Calu3 (cell line): ENCODE measurements around the gene RNF17. TPM values are rescaled to one million over a fixed set of nuclear protein-coding genes. Genes with fewer than 3 reads are reported as not detected.

ENCODE experiments used
- BruUV-seq: library from RNA; stranded (reverse); fragments of 400-500 nt; replicated peaks from 2 replicates; lab custom pipeline; 2021; lab: Mats Ljungman, UMichigan
- CTCF ChIA-PET: fragments of 300-600 bp; sonication (Branson Sonifier 250); formaldehyde crosslinking; loops from one replicate; lab custom pipeline; 2022; ENCODE audit warnings: antibody characterized with exemption; lab: Charles Lee
- DNase-seq: peaks from one replicate; pipeline ENCODE4 v3.0.0; 2022
- H3K27ac Mint-ChIP-seq: one replicate; pipeline ENCODE4 v1.8.0; 2022; ENCODE audit warnings: mixed read lengths; ENCODE audit not compliant: unreplicated experiment
- H3K27me3 Mint-ChIP-seq: one replicate; pipeline ENCODE4 v1.8.0; 2022; ENCODE audit warnings: mixed read lengths; ENCODE audit not compliant: unreplicated experiment
- H3K36me3 Mint-ChIP-seq: one replicate; pipeline ENCODE4 v1.8.0; 2022; ENCODE audit warnings: mild to moderate bottlenecking, moderate library complexity, mixed read lengths; ENCODE audit not compliant: insufficient read depth, unreplicated experiment
- H3K4me1 Mint-ChIP-seq: one replicate; pipeline ENCODE4 v1.8.0; 2022; ENCODE audit warnings: mild to moderate bottlenecking, low read depth, mixed read lengths; ENCODE audit not compliant: unreplicated experiment
- H3K4me3 Mint-ChIP-seq: one replicate; pipeline ENCODE4 v1.8.0; 2022; ENCODE audit warnings: mild to moderate bottlenecking, low read depth, moderate library complexity, mixed read lengths; ENCODE audit not compliant: unreplicated experiment
- H3K9me3 Mint-ChIP-seq: one replicate; pipeline ENCODE4 v1.8.0; 2022; ENCODE audit warnings: low read depth, mixed read lengths; ENCODE audit not compliant: unreplicated experiment
- intact Hi-C: fragments of 100-400 bp; cut with micrococcal nuclease; formaldehyde crosslinking; loops from one replicate; pipeline ENCODE4 v1.10.0; 2022; ENCODE audit not compliant: unreplicated experiment
- total RNA-seq: library from RNA; stranded (reverse); gene quantifications from 2 replicates; pipeline ENCODE4 v1.2.3, GENCODE V29; 2022
- TF ChIP-seq, protein P1 (sequence below): fragments of 200-600 bp; IDR thresholded peaks from one replicate; pipeline ENCODE4 v1.8.0; 2022; ENCODE audit warnings: antibody characterized with exemption; ENCODE audit not compliant: unreplicated experiment

Gene RNF17
- total RNA-seq, 1 experiment from 2014 or later: not detected

DNA sequence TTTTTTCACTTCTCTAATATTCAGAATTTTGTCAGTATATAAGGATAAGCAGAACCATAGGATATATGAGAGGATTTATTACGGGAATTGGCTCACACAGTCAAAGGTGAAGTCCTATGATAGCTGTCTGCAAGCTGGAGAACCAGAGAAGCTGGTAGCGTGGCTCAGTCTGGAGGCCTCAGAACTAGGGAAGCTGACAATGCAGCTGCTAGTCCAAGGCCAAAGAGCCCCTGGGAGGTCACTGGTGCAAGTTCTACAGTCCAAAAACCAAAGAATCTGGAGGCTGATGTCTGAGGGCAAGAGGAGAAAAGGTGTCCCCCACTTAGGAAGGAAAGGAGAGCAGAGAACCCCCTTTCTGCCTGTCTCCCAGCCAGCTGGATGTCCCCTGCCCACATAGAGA is 114.4 kb downstream of the RNF17 start:
- CTCF ChIA-PET: no interaction called here
- no peak overlapping the region for H3K27ac Mint-ChIP-seq
- no TSS peak for BruUV-seq

DNA sequence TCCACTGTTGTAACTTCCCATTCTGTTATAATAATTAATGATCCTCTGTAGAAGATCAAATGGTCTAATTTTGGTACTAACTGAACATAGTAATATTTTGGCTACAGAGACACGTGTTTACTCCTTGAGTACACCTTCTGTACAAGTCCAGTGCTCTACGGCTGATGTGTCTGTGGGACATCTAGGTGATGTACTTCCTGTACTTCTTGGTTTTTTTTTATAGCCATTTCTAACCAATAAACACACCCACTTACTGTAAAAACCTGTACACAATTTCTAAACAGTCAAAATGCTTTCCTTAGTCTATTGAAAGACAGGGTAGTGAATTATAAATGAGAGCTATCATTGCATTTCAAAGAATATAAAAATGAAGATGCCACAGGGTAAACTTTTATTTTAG is 118.7 kb downstream of the RNF17 start:
- Mint-ChIP-seq H3K9me3 (no peaks in the 10 kb centered on the region), H3K4me3 (no peak overlapping the region), H3K4me1 (no peaks in the 10 kb centered on the region), H3K36me3 (peaks cover 5% of the 10 kb centered on the region), H3K27me3 (no peaks in the 10 kb centered on the region), H3K27ac (no peak overlapping the region)
- CTCF ChIA-PET: no interaction called here
- DNase-seq: no peak
- BruUV-seq: no TSS peak
- TF ChIP-seq, protein P1, sequence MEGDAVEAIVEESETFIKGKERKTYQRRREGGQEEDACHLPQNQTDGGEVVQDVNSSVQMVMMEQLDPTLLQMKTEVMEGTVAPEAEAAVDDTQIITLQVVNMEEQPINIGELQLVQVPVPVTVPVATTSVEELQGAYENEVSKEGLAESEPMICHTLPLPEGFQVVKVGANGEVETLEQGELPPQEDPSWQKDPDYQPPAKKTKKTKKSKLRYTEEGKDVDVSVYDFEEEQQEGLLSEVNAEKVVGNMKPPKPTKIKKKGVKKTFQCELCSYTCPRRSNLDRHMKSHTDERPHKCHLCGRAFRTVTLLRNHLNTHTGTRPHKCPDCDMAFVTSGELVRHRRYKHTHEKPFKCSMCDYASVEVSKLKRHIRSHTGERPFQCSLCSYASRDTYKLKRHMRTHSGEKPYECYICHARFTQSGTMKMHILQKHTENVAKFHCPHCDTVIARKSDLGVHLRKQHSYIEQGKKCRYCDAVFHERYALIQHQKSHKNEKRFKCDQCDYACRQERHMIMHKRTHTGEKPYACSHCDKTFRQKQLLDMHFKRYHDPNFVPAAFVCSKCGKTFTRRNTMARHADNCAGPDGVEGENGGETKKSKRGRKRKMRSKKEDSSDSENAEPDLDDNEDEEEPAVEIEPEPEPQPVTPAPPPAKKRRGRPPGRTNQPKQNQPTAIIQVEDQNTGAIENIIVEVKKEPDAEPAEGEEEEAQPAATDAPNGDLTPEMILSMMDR: no peak
- intact Hi-C loops: no loop called here

More for the DNA sequence above, 114.4 kb downstream of the RNF17 start:
- TF ChIP-seq, protein P1: no peak
- Mint-ChIP-seq H3K4me3 (no peak overlapping the region), H3K27me3 (no peaks in the 10 kb centered on the region), H3K4me1 (no peaks in the 10 kb centered on the region), H3K9me3 (no peaks in the 10 kb centered on the region), H3K36me3 (no peaks in the 10 kb centered on the region)
- DNase-seq: no peak
- intact Hi-C loops: no loop called here

DNA sequence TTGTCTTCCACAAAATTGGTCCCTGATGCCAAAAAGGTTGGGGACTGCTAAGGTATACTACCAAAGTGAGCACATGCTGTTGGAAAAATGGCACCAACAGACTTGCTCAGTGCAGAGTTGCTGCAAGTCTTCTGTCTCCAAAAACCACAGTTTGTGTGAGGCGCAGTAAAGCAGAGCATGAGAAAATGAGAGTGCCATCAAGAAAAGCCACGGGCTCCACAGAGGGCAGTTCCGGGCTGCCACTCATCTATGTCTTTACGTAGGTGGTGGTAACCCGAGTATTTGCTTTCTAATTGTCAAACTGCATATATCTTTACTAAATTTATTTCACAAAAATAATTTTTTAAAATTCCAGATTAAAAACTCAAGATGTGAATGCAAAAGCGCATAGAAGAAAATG is 123.8 kb downstream of the RNF17 start:
- Mint-ChIP-seq H3K9me3 (no peaks in the 10 kb centered on the region), H3K4me1 (no peaks in the 10 kb centered on the region), H3K27ac (no peak overlapping the region), H3K4me3 (no peak overlapping the region), H3K36me3 (peaks cover 10% of the 10 kb centered on the region), H3K27me3 (no peaks in the 10 kb centered on the region)
- TF ChIP-seq, protein P1: no peak
- no TSS peak for BruUV-seq
- CTCF ChIA-PET: no interaction called here
- no peak for DNase-seq
- intact Hi-C loops: no loop called here

DNA sequence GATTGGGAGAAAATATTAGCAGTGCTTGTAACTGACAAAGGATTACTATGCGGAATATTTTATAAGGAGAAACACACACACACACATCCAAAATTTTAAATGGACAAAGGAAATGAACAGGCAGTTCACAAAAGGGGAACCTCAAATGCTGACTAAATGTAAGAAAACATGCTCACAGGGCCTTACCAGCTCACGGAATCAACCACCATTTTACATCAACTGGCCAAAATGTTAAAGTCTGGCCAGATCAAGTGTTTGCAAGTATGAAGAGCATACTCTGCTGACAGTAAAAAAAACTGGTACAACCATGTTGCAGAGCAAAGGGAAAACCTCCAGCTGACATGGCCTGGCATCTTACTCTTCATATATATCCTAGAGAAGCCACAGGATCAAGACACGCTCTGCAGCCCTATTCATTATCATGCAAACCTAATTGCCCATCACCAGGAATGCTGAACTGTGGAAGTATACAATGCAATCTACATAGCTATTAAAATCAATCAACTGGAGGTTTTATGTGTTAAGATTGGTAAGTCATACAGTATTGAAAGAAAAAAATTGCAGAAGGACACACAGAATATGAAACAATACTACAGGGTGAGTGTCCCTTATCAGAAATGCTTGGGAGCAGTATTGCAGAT is 124.4 kb downstream of the RNF17 start:
- no peak overlapping the region for H3K27ac Mint-ChIP-seq
- no peaks in the 10 kb centered on the region for H3K27me3 Mint-ChIP-seq
- no peak for DNase-seq
- no TSS peak for BruUV-seq
- no peak overlapping the region for H3K4me3 Mint-ChIP-seq
- CTCF ChIA-PET: no interaction called here
- TF ChIP-seq, protein P1: no peak
- H3K9me3 Mint-ChIP-seq: no peaks in the 10 kb centered on the region
- intact Hi-C loops: no loop called here
- H3K4me1 Mint-ChIP-seq: no peaks in the 10 kb centered on the region
- peaks cover 10% of the 10 kb centered on the region for H3K36me3 Mint-ChIP-seq
